Aorta (tissue), 5 donors: ENCODE measurements around the gene IGDCC3. TPM values are rescaled to one million over a fixed set of nuclear protein-coding genes. Genes with fewer than 3 reads are reported as not detected.

Source experiments
- ATAC-seq: fragments of 200-7000 bp; cut with Tn5 transposase; one replicate; pipeline ENCODE4 v1.9.1; 2022; ENCODE audit warnings: moderate library complexity; ENCODE audit not compliant: low FRiP score
- DNase-seq, 2 donors: peaks; one replicate each; pipeline ENCODE4 v3.0.0-alpha.2; 2020
- H3K27ac ChIP-seq, 2 donors: one replicate each; pipeline ENCODE4 v1.5.1; 2013; ENCODE audit warnings: low read length in 2 of 2, mild to moderate bottlenecking in 2 of 2, moderate library complexity in 2 of 2, control low read depth in 1 of 2, inconsistent platforms in 1 of 2, low read depth in 1 of 2
- H3K27me3 ChIP-seq, 2 donors: one replicate each; pipeline ENCODE4 v1.6.1; 2013; ENCODE audit warnings: control low read depth in 1 of 2, low read length in 1 of 2, mild to moderate bottlenecking in 1 of 2, moderate library complexity in 1 of 2; ENCODE audit not compliant: insufficient read depth in 2 of 2, control insufficient read depth in 1 of 2
- H3K36me3 ChIP-seq, 2 donors: one replicate each; pipeline ENCODE4 v1.6.1; 2013; ENCODE audit warnings: control low read depth in 1 of 2, low read length in 1 of 2, mild to moderate bottlenecking in 1 of 2; ENCODE audit not compliant: insufficient read depth in 2 of 2, control insufficient read depth in 1 of 2
- H3K4me1 ChIP-seq, 2 donors: one replicate each; pipeline ENCODE4 v1.6.1; 2013; ENCODE audit warnings: low read length in 2 of 2, control low read depth in 1 of 2, mild to moderate bottlenecking in 1 of 2, moderate library complexity in 1 of 2; ENCODE audit not compliant: insufficient read depth in 2 of 2, control insufficient read depth in 1 of 2
- H3K4me3 ChIP-seq, 2 donors: one replicate each; pipeline ENCODE4 v1.5.1; 2013; ENCODE audit warnings: low read length in 2 of 2, control low read depth in 1 of 2, mild to moderate bottlenecking in 1 of 2
- H3K9me3 ChIP-seq: one replicate; pipeline ENCODE4 v1.6.1; 2013; ENCODE audit warnings: mild to moderate bottlenecking, low read length; ENCODE audit not compliant: control insufficient read depth
- WGBS, 2 donors: extraction: QIAGEN DNeasy Blood & Tissue Kit; methylation state at CpG; one replicate each; pipeline ENCODE4 v1.1.7; 2013; 5-methylcytosine and 5-hydroxymethylcytosine counted together
- intact Hi-C, 2 donors: fragments of 100-400 bp; cut with DNase I; formaldehyde crosslinking; loops; one replicate each; pipeline versions ENCODE4 v1.14.2 to v1.15.0; 2022
- polyA plus RNA-seq, 2 donors: library from polyadenylated mRNA; stranded (reverse); fragments of 200-250 nt; gene quantifications; one replicate each; pipeline ENCODE4 v1.2.3, GENCODE V29; 2013
- total RNA-seq, 2 donors: library from RNA; stranded (reverse); fragmentation: NEBNext Ultra II Directional; extraction: Animal tissue kit (Norgen Biotek cat#: 25700); gene quantifications; one replicate each; pipeline ENCODE4 v1.2.1, GENCODE V29; 2021
- donor health status: healthy with polysubstance abuse.
- donor health status: Bipolar disorder and iron deficiency.
- donor health status: DM: no; HTN: no; CAD: no.
- donor health status: DM: no; HTN: no; CAD: no.
- donor health status: DM: yes; HTN: yes; CAD: no.

Gene IGDCC3
- total and polyA plus RNA-seq, 4 donors, result not detected

DNA sequence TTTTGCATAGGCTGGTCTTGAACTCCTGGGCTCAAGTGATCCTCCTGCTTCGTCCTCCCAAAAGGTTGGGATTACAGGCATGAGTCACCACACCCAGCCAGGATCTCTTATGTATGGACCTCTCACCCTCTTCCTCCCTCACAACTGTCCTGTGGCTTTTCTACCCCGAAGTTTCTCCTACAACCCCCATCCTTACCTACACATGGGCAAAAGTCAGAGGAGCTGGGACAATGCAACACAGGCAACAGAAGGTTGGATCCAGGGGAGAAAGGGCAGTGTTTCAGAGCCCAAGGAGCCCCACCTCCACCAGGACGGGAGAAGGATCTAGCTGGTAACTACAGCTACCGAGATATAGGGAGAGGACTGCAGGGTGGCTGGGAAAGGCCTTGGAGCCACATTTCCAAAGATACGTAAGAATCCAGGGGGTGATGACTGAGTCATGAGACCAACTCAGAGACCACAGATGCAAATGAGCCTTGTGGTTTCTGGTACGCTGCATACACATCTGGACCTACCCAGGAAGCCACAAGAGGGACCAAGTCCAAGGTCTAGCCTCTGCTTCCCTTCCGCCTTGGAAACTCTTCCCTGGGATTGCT lies 31.3 kb upstream of the IGDCC3 start:
- no peaks in the 10 kb centered on the region for H3K9me3 ChIP-seq
- no peak overlapping the region for H3K27ac ChIP-seq
- intact Hi-C loops, result no loop called here
- 90 to 94% methylated on average over 7 of the region's 7 CpGs for WGBS, 2 donors
- no peaks in the 10 kb centered on the region for H3K27me3 ChIP-seq
- H3K4me3 ChIP-seq, result no peak overlapping the region
- peak in 1 of 2 donors; percentile 42 for DNase-seq
- ATAC-seq, result no peak
- H3K36me3 ChIP-seq, result no peaks in the 10 kb centered on the region
- no peaks in the 10 kb centered on the region for H3K4me1 ChIP-seq

DNA sequence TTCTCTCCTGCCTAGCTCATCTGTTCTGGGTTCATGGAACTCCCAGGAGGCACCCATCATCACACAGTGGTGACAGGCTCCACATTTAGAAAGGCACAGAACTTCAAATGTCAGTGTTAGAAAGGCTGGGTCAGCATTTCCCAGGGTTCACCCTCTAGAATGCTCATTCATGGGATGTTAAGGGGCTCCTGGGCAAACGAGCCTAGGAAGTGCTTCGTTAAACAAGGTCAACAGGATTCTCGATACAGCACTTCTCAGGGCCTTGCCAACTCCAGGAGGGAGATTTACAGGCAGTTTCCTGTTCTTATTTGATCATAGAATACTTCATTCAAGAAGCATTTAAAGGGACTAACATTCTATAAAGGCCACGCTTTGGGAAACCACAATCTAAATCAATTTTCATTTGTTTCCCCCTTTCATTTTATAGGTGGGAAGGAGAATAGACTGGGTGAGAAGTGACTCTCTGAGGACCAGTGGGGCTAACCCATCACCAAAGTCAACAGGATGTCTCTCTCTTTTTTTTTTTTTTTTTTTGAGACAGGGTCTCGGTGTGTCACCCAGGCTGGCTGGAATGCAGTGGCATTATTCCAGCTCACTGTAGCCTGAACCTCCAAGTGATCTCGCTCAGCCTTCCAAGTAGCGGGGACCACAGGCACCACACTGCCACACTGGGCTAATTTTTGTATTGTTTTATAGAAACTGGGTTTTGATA lies 30.7 kb upstream of the IGDCC3 start:
- DNase-seq (peak in 1 of 2 donors; percentile 17), ATAC-seq (no peak)
- intact Hi-C loops, result no loop called here

GRCh38 chr15:65406424-65407000 lies 28.7 kb upstream of the IGDCC3 start:
- H3K27me3 ChIP-seq, result no peaks in the 10 kb centered on the region
- 82 to 87% methylated on average over 10 of the region's 10 CpGs for WGBS, 2 donors
- no peaks in the 10 kb centered on the region for H3K9me3 ChIP-seq
- H3K27ac ChIP-seq, result no peak overlapping the region
- H3K4me1 ChIP-seq, result no peaks in the 10 kb centered on the region
- intact Hi-C loops, result no loop called here
- DNase-seq, result no peak
- H3K4me3 ChIP-seq, result no peak overlapping the region
- ATAC-seq, result no peak
- no peaks in the 10 kb centered on the region for H3K36me3 ChIP-seq

More for the DNA sequence above, 30.7 kb upstream of the IGDCC3 start:
- Histone ChIP-seq H3K4me3 (no peak overlapping the region), H3K27ac (no peak overlapping the region), H3K9me3 (no peaks in the 10 kb centered on the region), H3K27me3 (no peaks in the 10 kb centered on the region), H3K36me3 (no peaks in the 10 kb centered on the region), H3K4me1 (no peaks in the 10 kb centered on the region)
- 52 to 61% methylated on average over 7 of the region's 7 CpGs for WGBS, 2 donors

DNA sequence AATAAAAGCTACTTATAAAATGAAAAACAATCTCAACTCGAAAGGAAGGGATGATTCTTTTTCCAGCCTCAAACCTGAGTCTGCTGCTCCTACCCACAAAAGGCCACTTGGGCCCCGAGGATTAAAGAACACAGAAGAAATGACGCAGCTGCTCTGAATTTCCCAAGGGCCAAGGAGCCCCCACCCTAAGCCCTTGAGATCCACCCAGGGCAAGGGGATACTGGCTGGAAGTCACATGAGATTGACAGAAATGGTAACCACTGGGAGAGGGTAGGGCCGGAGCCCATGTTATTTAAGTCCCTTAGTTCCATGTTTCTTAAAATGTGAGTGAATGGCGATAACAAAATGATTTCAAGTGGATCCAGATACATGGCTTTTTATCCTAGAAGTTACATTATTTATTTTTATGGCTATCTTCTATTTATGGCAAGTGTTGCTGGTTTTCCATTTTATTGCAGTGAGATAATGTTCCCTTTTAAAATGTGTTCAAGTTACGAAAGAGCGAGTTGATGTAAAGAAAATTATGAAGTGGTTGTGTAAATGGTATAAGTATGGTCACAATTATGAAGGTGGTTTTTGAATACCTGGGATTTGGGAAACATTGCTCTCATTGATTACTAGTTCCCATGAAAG lies 28.1 kb upstream of the IGDCC3 start:
- Histone ChIP-seq H3K27ac (no peak overlapping the region), H3K4me3 (no peak overlapping the region), H3K36me3 (no peaks in the 10 kb centered on the region), H3K9me3 (no peaks in the 10 kb centered on the region), H3K27me3 (no peaks in the 10 kb centered on the region), H3K4me1 (no peaks in the 10 kb centered on the region)
- intact Hi-C loops, result no loop called here
- peak in 1 of 2 donors; percentile 3 for DNase-seq
- WGBS, 2 donors, result 88 to 90% methylated on average over 7 of the region's 7 CpGs
- ATAC-seq, result no peak

DNA sequence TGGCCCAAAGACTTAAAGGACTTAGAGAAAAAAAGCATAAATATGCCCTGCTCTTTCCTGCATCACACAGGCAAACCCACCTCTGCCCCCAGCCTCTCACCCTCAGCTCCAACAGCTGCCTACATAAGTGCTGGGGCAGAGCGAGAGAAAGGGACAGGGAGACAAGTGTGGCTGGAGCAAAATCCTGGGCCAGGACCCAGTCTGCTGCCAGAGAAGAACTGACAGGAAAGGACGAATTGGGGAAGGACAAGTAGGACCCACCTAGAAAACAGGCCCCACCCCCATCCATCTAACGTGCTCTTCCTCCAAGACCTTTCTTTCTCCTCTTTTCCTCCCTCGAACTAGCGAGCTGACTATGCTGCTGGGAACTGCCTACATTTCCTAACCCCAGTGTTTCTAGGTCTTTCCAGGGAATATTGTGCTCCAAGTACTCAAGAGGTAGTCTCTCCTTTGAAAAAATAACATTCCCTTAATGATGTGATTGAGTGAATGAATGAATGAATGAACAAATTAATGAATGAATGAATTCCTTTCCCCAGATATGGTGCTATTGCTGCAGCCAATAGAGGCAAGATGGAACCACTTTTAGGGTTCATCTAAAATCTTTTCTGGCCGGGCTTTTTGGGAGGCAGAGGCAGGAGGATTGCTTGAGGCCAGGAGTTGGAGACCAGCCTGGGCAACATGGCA lies 26.5 kb upstream of the IGDCC3 start:
- DNase-seq, result no peak
- H3K9me3 ChIP-seq, result no peaks in the 10 kb centered on the region
- intact Hi-C loops, result no loop called here
- no peaks in the 10 kb centered on the region for H3K36me3 ChIP-seq
- no peaks in the 10 kb centered on the region for H3K4me1 ChIP-seq
- no peak overlapping the region for H3K27ac ChIP-seq
- WGBS, 2 donors, result 88 to 92% methylated on average over 6 of the region's 6 CpGs
- no peak overlapping the region for H3K4me3 ChIP-seq
- no peaks in the 10 kb centered on the region for H3K27me3 ChIP-seq
- ATAC-seq, result no peak

- Histone ChIP-seq H3K27me3 (no peaks in the 10 kb centered on the region), H3K9me3 (no peaks in the 10 kb centered on the region), H3K27ac (no peak overlapping the region), H3K36me3 (no peaks in the 10 kb centered on the region), H3K4me3 (no peak overlapping the region), H3K4me1 (no peaks in the 10 kb centered on the region)
- ATAC-seq (no peak), DNase-seq (no peak)
- intact Hi-C loops, result no loop called here
- 92 to 95% methylated on average over 4 of the region's 4 CpGs for WGBS, 2 donors
These were observed 25.2 kb upstream of the IGDCC3 start for GRCh38 chr15:65402961-65403360.

DNA sequence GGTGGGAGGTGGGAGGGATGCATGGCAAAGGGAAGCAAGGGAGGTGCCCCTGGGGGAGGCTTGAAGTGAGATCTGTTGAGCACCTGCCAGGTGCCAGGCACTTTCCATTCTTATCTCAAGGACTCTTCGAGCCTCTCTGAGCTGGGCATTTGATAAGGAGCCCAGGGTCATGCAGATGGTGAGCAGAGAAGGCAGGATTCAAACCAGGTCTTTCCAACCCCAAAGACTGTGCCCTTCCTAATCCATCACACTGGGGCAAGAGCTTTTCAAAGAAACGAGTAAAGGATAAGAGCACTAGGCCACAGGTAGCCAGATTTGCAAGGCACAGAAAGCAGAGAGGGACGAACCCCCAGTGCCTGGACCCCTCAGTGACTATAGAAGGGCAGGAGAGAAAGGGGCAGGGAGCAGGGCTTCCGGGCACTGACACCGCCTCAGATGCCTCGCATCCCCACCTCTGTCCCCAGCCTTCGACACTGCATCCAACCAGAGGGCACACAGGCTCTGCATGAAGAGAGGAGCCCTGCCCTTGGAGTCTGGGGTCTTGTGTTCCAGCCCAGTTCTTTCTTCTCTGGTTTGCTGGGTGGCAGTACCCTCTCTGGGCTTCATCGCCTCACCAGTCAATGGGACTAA lies 23.9 kb upstream of the IGDCC3 start:
- Histone ChIP-seq H3K9me3 (no peaks in the 10 kb centered on the region), H3K27ac (no peak overlapping the region), H3K4me1 (no peaks in the 10 kb centered on the region), H3K36me3 (no peaks in the 10 kb centered on the region), H3K27me3 (no peaks in the 10 kb centered on the region), H3K4me3 (no peak overlapping the region)
- intact Hi-C loops, result no loop called here
- DNase-seq (peak in 1 of 2 donors; percentile 10), ATAC-seq (no peak)
- WGBS, 2 donors, result 90 to 91% methylated on average over 8 of the region's 8 CpGs
